GM12892 (cell line): ENCODE data around the gene MYOM1.

Experiments used
- POLR2AphosphoS5 ChIP-seq: IDR thresholded peaks from 2 replicates; pipeline ENCODE4 v1.6.1; 2011; ENCODE audit warnings: low read depth, low read length, control low read depth
- TAF1 ChIP-seq: IDR thresholded peaks from 2 replicates; pipeline ENCODE4 v1.6.1; 2011; ENCODE audit warnings: low read depth, mild to moderate bottlenecking, control low read depth, low read length, borderline replicate concordance

GRCh38 chr18:3040173-3040572, 179.6 kb downstream of the MYOM1 start:
- TF ChIP-seq POLR2AphosphoS5 (no peak), TAF1 (no peak)
